ENCODE measurements around the gene KLC1. TPM values are rescaled to one million over a fixed set of nuclear protein-coding genes. Genes with fewer than 3 reads are reported as not detected.

KLC1 gene
- total and polyA plus RNA-seq, 2 of the 8 experiments (the other 6 are each of a cell fraction or from before 2014, with no cell fraction given) = 84.6 to 134 TPM

- no peaks in the 10 kb centered on the region; a peak in 1 of 4 replicates for H3K79me2 ChIP-seq (ENCODE audit: control insufficient read depth in 1 of 2, insufficient read depth in 2 of 2, low read length in 2 of 2)
- TF ChIP-seq GTF2F1 (IDR thresholded peaks at IDR 0.05; ENCODE audit: borderline replicate concordance, low read depth, low read length) (no peak), TBP (IDR thresholded peaks at IDR 0.05; ENCODE audit: low read depth, low read length) (no peak), BCL11A (IDR thresholded peaks at IDR 0.05; ENCODE audit: low read depth in 2 of 2, low read length in 2 of 2) (no peak), SIN3A (conservative IDR thresholded peaks at IDR 0.05 in 1 of 2, IDR thresholded peaks at IDR 0.05 in 1 of 2; ENCODE audit: low read depth in 1 of 2, low read length in 2 of 2) (no peak)
Measured at GRCh38 chr14:103663506-103663905, 34.5 kb downstream of the KLC1 start.

More at GRCh38 chr14:103663506-103663905, 34.5 kb downstream of the KLC1 start:
- Histone ChIP-seq H3K23ac (ENCODE audit: insufficient read length) (no peak overlapping the region), H3K27me3 (replicated peaks in 1 of 4; ENCODE audit: control insufficient read depth in 3 of 4, extremely low read depth in 1 of 4, insufficient read depth in 3 of 4, low read length in 3 of 4) (no peaks in the 10 kb centered on the region), H3K23me2 (ENCODE audit: low read depth, low read length) (no peaks in the 10 kb centered on the region), H4K5ac (ENCODE audit: insufficient read length, low read depth, low read length) (no peak overlapping the region), H2BK20ac (ENCODE audit: low read length) (no peak overlapping the region), H4K91ac (replicated peaks; ENCODE audit: insufficient read length, low read length) (no peak overlapping the region), H4K20me1 (replicated peaks in 1 of 2; ENCODE audit: control insufficient read depth in 1 of 2, insufficient read depth in 2 of 2, low read length in 2 of 2) (peaks cover 0 to 3% of the 10 kb centered on the region in 2 experiments), H3K4me3 (ENCODE audit: extremely low read depth in 1 of 4, insufficient read depth in 2 of 4, low read depth in 3 of 4, low read length in 4 of 4) (no peak overlapping the region), H4K8ac (ENCODE audit: extremely low read depth, insufficient read depth, low read length) (no peak overlapping the region), H3K9me3 (ENCODE audit: insufficient read depth in 2 of 2, low read depth in 1 of 2, low read length in 1 of 2) (no peaks in the 10 kb centered on the region; a peak in 1 of 4 replicates), H2AK5ac (ENCODE audit: low read depth, low read length) (no peak overlapping the region), H3K4me1 (replicated peaks in 1 of 4; ENCODE audit: control insufficient read depth in 3 of 4, insufficient read depth in 4 of 4, low read length in 3 of 4) (no peaks in the 10 kb centered on the region), H3K4me2 (ENCODE audit: insufficient read depth in 1 of 2, low read depth in 2 of 2, low read length in 2 of 2) (no peak overlapping the region), H3K56ac (replicated peaks; ENCODE audit: insufficient read length, low read depth, low read length) (no peak overlapping the region), H3K9ac (replicated peaks in 1 of 4; ENCODE audit: extremely low read depth in 1 of 4, low read depth in 3 of 4, low read length in 3 of 4) (no peak overlapping the region), H3K79me1 (ENCODE audit: low read depth, low read length) (peaks cover 7% of the 10 kb centered on the region; the same call in 1 of the 2 replicates), H3K14ac (ENCODE audit: insufficient read length) (no peak overlapping the region), H3K36me3 (ENCODE audit: control insufficient read depth in 2 of 4, insufficient read depth in 4 of 4, low read length in 3 of 4) (peaks cover 12 to 60% (median 33%) of the 10 kb centered on the region in 4 experiments; a peak in 7 of 8 replicates), H3K18ac (ENCODE audit: extremely low read depth, low read length) (no peak overlapping the region), H2BK5ac (ENCODE audit: low read depth, low read length) (no peak overlapping the region), H2BK12ac (ENCODE audit: low read depth, low read length) (no peak overlapping the region), H2BK120ac (replicated peaks; ENCODE audit: low read depth, low read length) (no peak overlapping the region), H2AFZ (ENCODE audit: low read length) (no peak overlapping the region), H3K27ac (ENCODE audit: low read depth, low read length) (no peak overlapping the region), H3K4ac (replicated peaks; ENCODE audit: insufficient read length, low read depth, low read length) (no peak overlapping the region), H2BK15ac (ENCODE audit: low read length) (no peak overlapping the region)
- CTCF ChIA-PET (ENCODE audit: partially characterized antibody) = interaction anchor here (0.6 to 2.1 kb wide), 4 partner anchors 16 to 970 kb away, joined by 3 to 8 read pairs (median 4); no protein-coding TSS in a partner anchor
- POLR2A ChIA-PET (ENCODE audit: partially characterized antibody) = interaction anchor here (0.8 kb wide), 1 partner anchor 19 kb away, joined by 4 read pairs; no protein-coding TSS in a partner anchor
- WGBS, 2 experiments (ENCODE audit: extremely low coverage in 1 of 2, insufficient coverage in 1 of 2, insufficient read length in 1 of 2, insufficient replicate concordance in 2 of 2, low coverage in 1 of 2, low lambda C conversion rate in 2 of 2, missing lambda C conversion rate in 1 of 2) = 92% methylated on average over 13 of the region's 13 CpGs; no CpG with 5 or more reads in 1 of the 2 experiments
- no peak for DNase-seq (ENCODE audit: low read depth in 1 of 2, low spot score in 2 of 2)
- no peak for FAIRE-seq
